DLD1 (cell line): ENCODE measurements around the gene ZNF44.

Experiments
- in situ Hi-C: cut with HindIII; loops from 2 replicates; pipeline ENCODE4 v1.10.0; 2017; ENCODE audit warnings: low sequenced_read_pairs

Gene ZNF44

GRCh38 chr19:12265921-12266704 is 28.6 kb downstream of the ZNF44 start:
- in situ Hi-C loops, result no loop called here

GRCh38 chr19:12261554-12261953 is 33.1 kb downstream of the ZNF44 start:
- in situ Hi-C loops, result no loop called here

- in situ Hi-C loops, result no loop called here
Measured at GRCh38 chr19:12260861-12261260, 33.8 kb downstream of the ZNF44 start.

GRCh38 chr19:12260236-12260635 is 34.4 kb downstream of the ZNF44 start:
- in situ Hi-C loops, result no loop called here

- in situ Hi-C loops, result no loop called here
Measured at GRCh38 chr19:12255372-12255771, 39.3 kb downstream of the ZNF44 start.

- in situ Hi-C loops, result no loop called here
Measured at GRCh38 chr19:12247644-12248222, 47.0 kb downstream of the ZNF44 start.

GRCh38 chr19:12244370-12244769 is 50.3 kb downstream of the ZNF44 start:
- in situ Hi-C loops, result no loop called here

- in situ Hi-C loops, result no loop called here
Measured at GRCh38 chr19:12237143-12237839, 57.4 kb downstream of the ZNF44 start.

GRCh38 chr19:12232961-12233360 is 61.7 kb downstream of the ZNF44 start:
- in situ Hi-C loops, result no loop called here

GRCh38 chr19:12230751-12231733 is 63.6 kb downstream of the ZNF44 start:
- in situ Hi-C loops, result no loop called here

- in situ Hi-C loops, result no loop called here
Measured at GRCh38 chr19:12229990-12230389, 64.7 kb downstream of the ZNF44 start.

GRCh38 chr19:12224676-12225075 is 70.0 kb downstream of the ZNF44 start:
- in situ Hi-C loops, result no loop called here

- in situ Hi-C loops, result no loop called here
Measured at GRCh38 chr19:12222980-12223630, 71.6 kb downstream of the ZNF44 start.
